HL-60 (cell line): ENCODE data around the gene EVI5.

Experiments
- DNase-seq, 2 experiments: peaks; one replicate each; pipeline ENCODE4 v3.0.0-alpha.2; 2010 to 2020; ENCODE audit warnings: low read depth in 1 of 2, low spot score in 1 of 2
- H3K27ac ChIP-seq: fragments of 250-450 bp; sonication (Bioruptor Pico); replicated peaks from 2 replicates; pipeline ENCODE4 v1.5.1; 2020; ENCODE audit warnings: mild to moderate bottlenecking, moderate library complexity
- H3K27me3 ChIP-seq: fragments of 250-450 bp; sonication (Bioruptor Pico); 2 replicates; pipeline ENCODE4 v1.5.1; 2021; ENCODE audit warnings: mild to moderate bottlenecking, moderate library complexity; ENCODE audit not compliant: insufficient read depth, poor library complexity, severe bottlenecking
- H3K4me3 ChIP-seq: replicated peaks from 2 replicates; pipeline ENCODE4 v1.5.1; 2011; ENCODE audit warnings: mild to moderate bottlenecking, control low read depth, low read length; ENCODE audit not compliant: insufficient read depth
- GABPA ChIP-seq: IDR thresholded peaks from 2 replicates; pipeline ENCODE4 v1.6.1; 2012; ENCODE audit warnings: low read depth
- POLR2AphosphoS5 ChIP-seq: IDR thresholded peaks from 2 replicates; pipeline ENCODE4 v1.6.1; 2012; ENCODE audit warnings: low read depth
- SPI1 ChIP-seq: IDR thresholded peaks from 2 replicates; pipeline ENCODE4 v1.6.1; 2012; ENCODE audit warnings: low read depth, mild to moderate bottlenecking, borderline replicate concordance
- TF ChIP-seq, protein P1 (sequence below): IDR thresholded peaks from one replicate; pipeline ENCODE4 v1.5.1; 2011; ENCODE audit warnings: low read length, control low read depth, inconsistent platforms; ENCODE audit not compliant: insufficient read depth
- TF ChIP-seq, protein P2 (sequence below): IDR thresholded peaks from 2 replicates; pipeline ENCODE4 v1.6.1; 2012; ENCODE audit warnings: low read depth; ENCODE audit not compliant: insufficient replicate concordance

The EVI5 gene

DNA sequence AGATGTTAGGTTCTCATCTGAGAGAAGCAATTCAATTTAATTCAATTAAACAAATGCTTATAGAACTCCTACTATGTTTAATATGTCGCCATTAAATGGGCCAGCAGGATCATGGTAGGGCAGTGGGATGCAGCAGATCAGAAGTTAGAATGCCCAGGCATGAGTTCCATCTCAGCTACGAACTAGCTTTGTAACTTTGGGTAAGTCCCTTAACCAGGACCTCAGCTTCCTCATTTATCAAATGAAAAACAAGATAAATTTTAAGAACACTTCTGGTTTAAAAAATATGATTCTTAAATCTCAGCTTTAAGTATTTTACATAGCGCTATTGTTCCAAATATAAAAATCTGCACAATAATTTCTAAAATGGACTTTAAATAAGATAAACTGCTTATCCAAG is 230.7 kb downstream of the EVI5 start:
- no peak overlapping the region for H3K4me3 ChIP-seq
- H3K27ac ChIP-seq: no peak overlapping the region
- peak in 1 of 2 experiments; percentile 9 for DNase-seq
- H3K27me3 ChIP-seq: no peaks in the 10 kb centered on the region
- peak; percentile 8; the same call in 1 of the 2 replicates for TF ChIP-seq SPI1
- no peak for TF ChIP-seq POLR2AphosphoS5

DNA sequence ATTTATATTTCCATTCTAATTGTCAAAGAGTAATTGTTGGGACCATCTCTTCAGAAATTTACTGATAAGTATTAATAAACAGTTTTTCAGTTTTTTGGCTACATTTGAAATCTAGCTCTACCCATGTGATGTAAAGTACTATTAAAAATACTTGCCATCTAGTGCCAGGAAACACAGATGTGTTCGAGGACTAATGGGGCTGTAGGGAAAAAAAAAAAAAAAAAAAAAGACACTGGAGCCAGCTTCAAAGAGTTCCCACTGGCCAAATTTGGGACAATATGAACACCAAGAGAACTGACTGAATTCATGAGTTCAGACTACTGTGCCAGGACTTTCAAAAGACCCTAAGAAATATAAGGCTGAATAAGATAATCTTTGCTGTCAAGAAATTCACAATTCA is 233.0 kb downstream of the EVI5 start:
- H3K27me3 ChIP-seq: no peaks in the 10 kb centered on the region
- H3K27ac ChIP-seq: no peak overlapping the region
- no peak for DNase-seq
- TF ChIP-seq POLR2AphosphoS5 (no peak), SPI1 (no peak), GABPA (no peak)
- TF ChIP-seq, protein P1, sequence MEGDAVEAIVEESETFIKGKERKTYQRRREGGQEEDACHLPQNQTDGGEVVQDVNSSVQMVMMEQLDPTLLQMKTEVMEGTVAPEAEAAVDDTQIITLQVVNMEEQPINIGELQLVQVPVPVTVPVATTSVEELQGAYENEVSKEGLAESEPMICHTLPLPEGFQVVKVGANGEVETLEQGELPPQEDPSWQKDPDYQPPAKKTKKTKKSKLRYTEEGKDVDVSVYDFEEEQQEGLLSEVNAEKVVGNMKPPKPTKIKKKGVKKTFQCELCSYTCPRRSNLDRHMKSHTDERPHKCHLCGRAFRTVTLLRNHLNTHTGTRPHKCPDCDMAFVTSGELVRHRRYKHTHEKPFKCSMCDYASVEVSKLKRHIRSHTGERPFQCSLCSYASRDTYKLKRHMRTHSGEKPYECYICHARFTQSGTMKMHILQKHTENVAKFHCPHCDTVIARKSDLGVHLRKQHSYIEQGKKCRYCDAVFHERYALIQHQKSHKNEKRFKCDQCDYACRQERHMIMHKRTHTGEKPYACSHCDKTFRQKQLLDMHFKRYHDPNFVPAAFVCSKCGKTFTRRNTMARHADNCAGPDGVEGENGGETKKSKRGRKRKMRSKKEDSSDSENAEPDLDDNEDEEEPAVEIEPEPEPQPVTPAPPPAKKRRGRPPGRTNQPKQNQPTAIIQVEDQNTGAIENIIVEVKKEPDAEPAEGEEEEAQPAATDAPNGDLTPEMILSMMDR: no peak
- TF ChIP-seq, protein P2, sequence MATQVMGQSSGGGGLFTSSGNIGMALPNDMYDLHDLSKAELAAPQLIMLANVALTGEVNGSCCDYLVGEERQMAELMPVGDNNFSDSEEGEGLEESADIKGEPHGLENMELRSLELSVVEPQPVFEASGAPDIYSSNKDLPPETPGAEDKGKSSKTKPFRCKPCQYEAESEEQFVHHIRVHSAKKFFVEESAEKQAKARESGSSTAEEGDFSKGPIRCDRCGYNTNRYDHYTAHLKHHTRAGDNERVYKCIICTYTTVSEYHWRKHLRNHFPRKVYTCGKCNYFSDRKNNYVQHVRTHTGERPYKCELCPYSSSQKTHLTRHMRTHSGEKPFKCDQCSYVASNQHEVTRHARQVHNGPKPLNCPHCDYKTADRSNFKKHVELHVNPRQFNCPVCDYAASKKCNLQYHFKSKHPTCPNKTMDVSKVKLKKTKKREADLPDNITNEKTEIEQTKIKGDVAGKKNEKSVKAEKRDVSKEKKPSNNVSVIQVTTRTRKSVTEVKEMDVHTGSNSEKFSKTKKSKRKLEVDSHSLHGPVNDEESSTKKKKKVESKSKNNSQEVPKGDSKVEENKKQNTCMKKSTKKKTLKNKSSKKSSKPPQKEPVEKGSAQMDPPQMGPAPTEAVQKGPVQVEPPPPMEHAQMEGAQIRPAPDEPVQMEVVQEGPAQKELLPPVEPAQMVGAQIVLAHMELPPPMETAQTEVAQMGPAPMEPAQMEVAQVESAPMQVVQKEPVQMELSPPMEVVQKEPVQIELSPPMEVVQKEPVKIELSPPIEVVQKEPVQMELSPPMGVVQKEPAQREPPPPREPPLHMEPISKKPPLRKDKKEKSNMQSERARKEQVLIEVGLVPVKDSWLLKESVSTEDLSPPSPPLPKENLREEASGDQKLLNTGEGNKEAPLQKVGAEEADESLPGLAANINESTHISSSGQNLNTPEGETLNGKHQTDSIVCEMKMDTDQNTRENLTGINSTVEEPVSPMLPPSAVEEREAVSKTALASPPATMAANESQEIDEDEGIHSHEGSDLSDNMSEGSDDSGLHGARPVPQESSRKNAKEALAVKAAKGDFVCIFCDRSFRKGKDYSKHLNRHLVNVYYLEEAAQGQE: no peak
- H3K4me3 ChIP-seq: no peak overlapping the region

DNA sequence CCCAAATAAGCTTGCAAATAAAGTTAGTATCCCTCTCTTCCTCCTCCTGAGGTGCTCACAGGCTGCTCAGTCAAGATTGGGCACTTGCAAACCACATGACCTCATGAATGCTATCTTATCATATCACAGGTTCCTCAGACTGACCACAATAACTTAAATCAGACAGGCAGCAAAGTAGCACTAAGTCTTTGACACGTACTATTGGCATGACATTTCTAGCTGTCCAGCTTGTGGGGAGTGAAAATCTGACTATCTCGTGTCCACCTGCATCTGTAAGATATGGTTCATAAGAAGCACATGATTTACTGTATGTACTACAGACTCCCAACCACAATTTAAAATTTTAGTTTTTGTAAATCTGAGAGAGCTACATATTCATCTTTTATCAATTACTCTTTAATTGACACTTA is 240.1 kb downstream of the EVI5 start:
- TF ChIP-seq POLR2AphosphoS5 (peak; percentile 30; the same call in 1 of the 2 replicates), GABPA (no peak)
- H3K4me3 ChIP-seq: no peak overlapping the region
- H3K27ac ChIP-seq: no peak overlapping the region; the same call in 1 of the 2 replicates
- H3K27me3 ChIP-seq: no peaks in the 10 kb centered on the region
- peak; percentile 33 to 55 for DNase-seq

DNA sequence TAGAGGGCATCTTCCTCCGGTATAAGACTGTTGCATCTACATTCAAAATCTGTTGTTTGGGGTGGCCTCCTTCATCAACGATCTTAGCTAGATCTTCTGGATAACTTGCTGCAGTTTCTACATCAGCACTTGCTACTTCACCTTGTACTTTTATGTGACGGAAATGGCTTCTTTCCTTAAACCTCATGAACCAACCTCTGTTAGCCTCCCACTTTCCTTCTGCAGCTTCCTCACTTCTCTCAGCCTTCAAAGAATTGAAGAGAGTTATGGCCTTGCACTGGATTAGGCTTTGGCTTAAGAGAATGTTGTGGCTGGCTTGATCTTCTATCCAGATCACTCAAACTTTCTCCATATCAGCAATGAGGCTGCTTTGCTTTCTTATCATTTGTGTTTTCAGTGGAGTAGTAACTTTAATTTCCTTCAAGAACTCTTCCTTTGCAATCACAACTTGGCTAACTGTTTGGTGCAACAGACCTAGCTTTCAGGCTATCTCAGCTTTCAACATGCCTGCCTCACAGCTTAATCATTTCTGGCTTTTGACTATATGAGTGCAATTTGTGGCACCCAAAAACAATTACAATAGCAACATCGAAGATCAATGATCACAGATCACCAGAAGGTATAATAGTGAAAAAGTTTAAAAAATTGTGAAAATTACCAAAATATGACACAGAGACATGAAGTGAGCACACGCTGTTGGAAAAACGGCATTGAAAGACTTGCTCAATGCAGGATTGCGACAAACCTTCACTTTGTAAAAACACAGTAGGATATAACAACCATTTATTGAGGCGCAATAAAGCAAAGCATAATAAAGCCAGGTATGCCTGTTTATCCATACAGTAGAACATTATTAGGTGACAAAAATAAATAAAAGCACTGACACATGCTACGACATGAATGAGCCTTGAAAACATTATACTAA is 241.5 kb downstream of the EVI5 start:
- no peak overlapping the region for H3K4me3 ChIP-seq
- no peaks in the 10 kb centered on the region for H3K27me3 ChIP-seq
- peak; percentile 38 to 68 for DNase-seq
- H3K27ac ChIP-seq: peak overlapping the region; percentile 77
- TF ChIP-seq, protein P1: no peak
- TF ChIP-seq, protein P2: no peak
- TF ChIP-seq POLR2AphosphoS5: 0 out of 2 replicates have a peak, but pooled peaks have one; percentile 9
- no peak for TF ChIP-seq GABPA
